Ovary (tissue), 9 donors: ENCODE data around the gene FKBP15. TPM values are rescaled to one million over a fixed set of nuclear protein-coding genes. Genes with fewer than 3 reads are reported as not detected.
"Not testable (repeated sequence)": the region's sequence is repeated elsewhere in the genome, so short reads cannot be mapped to it uniquely, and the experiment has no call there.

Experiments used
- DNase-seq, 5 donors: peaks; one replicate each; pipeline ENCODE4 v3.0.0-alpha.2; 2019 to 2020
- H3K27ac ChIP-seq, 2 donors: fragments of 200-600 bp; one replicate each; pipeline versions ENCODE4 v1.5.1 to v1.8.0; 2019 to 2022
- H3K27me3 ChIP-seq: fragments of 200-600 bp; one replicate; pipeline ENCODE4 v1.8.0; 2022
- H3K36me3 ChIP-seq: fragments of 200-600 bp; sonication (generic); one replicate; pipeline ENCODE4 v1.5.1; 2019
- H3K4me1 ChIP-seq: one replicate; pipeline ENCODE4 v1.8.1; 2013; ENCODE audit warnings: mild to moderate bottlenecking, moderate library complexity; ENCODE audit not compliant: insufficient read depth
- H3K4me3 ChIP-seq: fragments of 200-600 bp; sonication (generic); one replicate; pipeline ENCODE4 v1.5.1; 2017
- H3K9me3 ChIP-seq, 2 donors: fragments of 200-600 bp in 1 of 2; sonication (generic) in 1 of 2; one replicate each; pipeline versions ENCODE4 v1.5.1 to v1.8.1; 2013 to 2019; ENCODE audit warnings: mild to moderate bottlenecking in 1 of 2, moderate library complexity in 1 of 2
- EP300 ChIP-seq: sonication (generic); formaldehyde crosslinking; IDR thresholded peaks from one replicate; pipeline ENCODE4 v1.6.1; 2017; ENCODE audit warnings: antibody characterized with exemption
- POLR2A ChIP-seq: fragments of 450-650 bp; IDR thresholded peaks from one replicate; pipeline ENCODE4 v1.6.1; 2017; ENCODE audit warnings: antibody characterized with exemption, mild to moderate bottlenecking, moderate library complexity
- WGBS, 3 donors: extraction: QIAGEN DNeasy Blood & Tissue Kit in 1 of 3; methylation state at CpG; one replicate each; pipeline versions ENCODE4 v1.1.5 to v1.1.7; 2013 to 2017; 5-methylcytosine and 5-hydroxymethylcytosine counted together
- intact Hi-C, 4 donors: fragments of 100-400 bp; cut with DNase I; formaldehyde crosslinking; loops; one replicate each; pipeline versions ENCODE4 v1.11.0 to v1.15.1; 2022 to 2023
- polyA plus RNA-seq, 2 donors: library from polyadenylated mRNA; stranded (reverse); fragments of 200-250 nt in 1 of 2; fragments of 350-450 nt in 1 of 2; fragmentation: Illumina TruSeq in 1 of 2; extraction: RNeasy Lipid Tissue Mini Kit (QIAGEN cat#74804) in 1 of 2; gene quantifications; one replicate each; pipeline ENCODE4 v1.2.3, GENCODE V29; 2013 to 2014
- total RNA-seq, 7 donors: library from RNA; depleted of rRNA in 2 of 7; stranded (reverse); fragments of >200 nt in 2 of 7; fragmentation: NEBNext Ultra II Directional in 3 of 7; extraction: Animal tissue kit (Norgen Biotek cat#: 25700) in 3 of 7; gene quantifications; one replicate each; pipeline versions ENCODE4 v1.1.0 to v1.2.4, GENCODE V29; 2016 to 2023
- TF ChIP-seq, protein P1 (sequence below), 3 donors: fragments of 450-650 bp in 2 of 3; fragments of 200-600 bp in 1 of 3; IDR thresholded peaks; one replicate each; pipeline versions ENCODE4 v1.5.1 to v1.8.0; 2016 to 2022; ENCODE audit warnings: antibody characterized with exemption in 3 of 3, mild to moderate bottlenecking in 1 of 3
- donor health status: DM: no; HTN: no; CAD: no; lungs with moderate emphysema.
- donor health status: DM: no; HTN: no; CAD: no.
- donor health status: Bipolar disorder and iron deficiency.
- donor health status: DM: yes; HTN: yes; CAD: no.
- donor health status: DM: no; HTN: no; CAD: no.
- donor health status: DM: yes; HTN: yes; CAD: no.

Gene FKBP15
- total and polyA plus RNA-seq, 9 donors = 10.9 to 32.9 (median 20.2) TPM

DNA sequence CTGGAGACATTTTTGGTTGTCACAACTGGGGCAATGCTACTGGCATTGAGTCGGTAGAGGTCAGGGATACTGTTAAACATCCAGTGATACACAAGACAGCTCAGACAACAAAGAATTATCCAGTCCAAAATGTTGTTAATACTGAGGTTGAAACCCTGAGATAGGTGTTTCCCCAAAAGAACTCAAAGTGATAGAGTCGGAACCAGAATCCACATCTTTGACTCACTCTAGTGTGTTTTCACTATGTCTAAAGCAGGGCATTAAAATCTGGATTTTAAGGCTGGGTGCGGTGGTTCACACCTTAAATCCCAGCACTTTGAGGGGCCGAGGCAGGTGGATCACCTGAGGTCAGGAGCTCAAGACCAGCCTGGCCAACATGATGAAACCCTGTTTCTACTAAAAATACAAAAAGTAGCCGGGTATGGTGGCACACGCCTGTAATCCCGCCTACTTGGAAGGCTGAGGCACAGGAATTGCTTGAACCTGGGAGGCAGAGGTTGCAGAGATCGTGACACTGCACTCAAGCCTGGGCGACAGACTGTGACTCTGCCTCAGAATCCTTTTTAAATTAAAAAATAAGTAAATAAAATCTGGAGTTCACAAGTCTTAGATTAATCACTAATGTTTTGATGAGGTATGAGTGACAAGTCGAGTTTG, 17.3 kb upstream of the FKBP15 start:
- no peaks in the 10 kb centered on the region for H3K9me3 ChIP-seq
- intact Hi-C loops = no loop called here
- TF ChIP-seq POLR2A = no peak
- TF ChIP-seq, protein P1, sequence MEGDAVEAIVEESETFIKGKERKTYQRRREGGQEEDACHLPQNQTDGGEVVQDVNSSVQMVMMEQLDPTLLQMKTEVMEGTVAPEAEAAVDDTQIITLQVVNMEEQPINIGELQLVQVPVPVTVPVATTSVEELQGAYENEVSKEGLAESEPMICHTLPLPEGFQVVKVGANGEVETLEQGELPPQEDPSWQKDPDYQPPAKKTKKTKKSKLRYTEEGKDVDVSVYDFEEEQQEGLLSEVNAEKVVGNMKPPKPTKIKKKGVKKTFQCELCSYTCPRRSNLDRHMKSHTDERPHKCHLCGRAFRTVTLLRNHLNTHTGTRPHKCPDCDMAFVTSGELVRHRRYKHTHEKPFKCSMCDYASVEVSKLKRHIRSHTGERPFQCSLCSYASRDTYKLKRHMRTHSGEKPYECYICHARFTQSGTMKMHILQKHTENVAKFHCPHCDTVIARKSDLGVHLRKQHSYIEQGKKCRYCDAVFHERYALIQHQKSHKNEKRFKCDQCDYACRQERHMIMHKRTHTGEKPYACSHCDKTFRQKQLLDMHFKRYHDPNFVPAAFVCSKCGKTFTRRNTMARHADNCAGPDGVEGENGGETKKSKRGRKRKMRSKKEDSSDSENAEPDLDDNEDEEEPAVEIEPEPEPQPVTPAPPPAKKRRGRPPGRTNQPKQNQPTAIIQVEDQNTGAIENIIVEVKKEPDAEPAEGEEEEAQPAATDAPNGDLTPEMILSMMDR (IDR thresholded peaks at IDR 0.05) = no peak
- no peaks in the 10 kb centered on the region for H3K36me3 ChIP-seq
- no peaks in the 10 kb centered on the region for H3K4me1 ChIP-seq
- no peak overlapping the region for H3K4me3 ChIP-seq
- no peaks in the 10 kb centered on the region for H3K27me3 ChIP-seq
- no peak for DNase-seq
- H3K27ac ChIP-seq = no peak overlapping the region
- 91 to 94% (median 93%) methylated on average over 10 of the region's 10 CpGs for WGBS, 3 donors

DNA sequence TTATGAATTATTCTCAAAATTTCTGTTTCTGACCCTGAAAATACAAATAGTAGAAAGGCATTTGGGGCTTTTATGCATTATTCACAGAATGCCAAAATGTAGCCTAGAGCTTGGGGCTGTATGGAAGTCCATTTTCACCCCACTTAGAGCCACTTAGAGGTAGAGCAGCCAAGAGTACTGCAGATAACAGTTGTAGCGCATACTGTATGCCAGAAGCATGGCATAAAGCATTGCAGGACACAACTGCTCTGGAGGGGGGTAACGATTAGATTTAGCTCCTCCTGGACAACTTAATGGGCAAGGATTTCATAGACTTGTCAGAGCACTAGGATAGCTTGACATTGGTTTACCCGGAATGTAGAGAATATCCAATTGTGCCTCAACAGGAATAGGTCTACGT, 15.9 kb upstream of the FKBP15 start:
- Histone ChIP-seq H3K9me3 (no peaks in the 10 kb centered on the region), H3K27me3 (no peaks in the 10 kb centered on the region), H3K36me3 (no peaks in the 10 kb centered on the region), H3K4me3 (no peak overlapping the region), H3K4me1 (peaks cover 1% of the 10 kb centered on the region), H3K27ac (no peak overlapping the region)
- DNase-seq = no peak
- intact Hi-C loops = no loop called here
- TF ChIP-seq, protein P1 (IDR thresholded peaks at IDR 0.05) = no peak
- TF ChIP-seq EP300 = no peak
- TF ChIP-seq POLR2A = no peak
- 91 to 94% (median 92%) methylated on average over 4 of the region's 4 CpGs for WGBS, 3 donors

DNA sequence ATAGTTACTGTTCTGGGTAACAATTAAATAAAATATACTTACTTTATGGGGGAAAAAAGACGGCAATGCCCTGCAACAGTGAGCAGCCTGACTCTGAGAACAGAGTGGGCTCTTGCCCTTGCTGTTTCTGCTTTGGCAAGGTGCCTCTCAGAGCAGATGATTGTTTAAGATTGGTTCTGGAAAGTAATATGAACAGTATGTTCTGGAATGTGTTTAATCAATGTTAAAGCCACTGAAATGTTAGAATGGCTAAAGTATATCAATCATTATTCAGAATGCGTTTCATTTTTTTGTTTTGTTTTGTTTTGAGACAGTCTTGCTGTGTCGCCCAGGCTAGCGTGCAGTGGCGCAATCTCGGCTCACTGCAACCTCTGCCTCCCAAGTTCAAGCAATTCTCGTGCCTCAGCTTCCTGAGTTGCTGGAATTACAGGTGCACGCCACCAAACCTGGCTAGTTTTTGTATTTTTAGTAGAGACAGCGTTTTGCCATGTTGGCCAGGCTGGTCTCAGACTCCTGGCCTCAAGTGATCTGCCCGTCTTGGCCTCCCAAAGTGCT, 14.7 kb upstream of the FKBP15 start:
- H3K36me3 ChIP-seq, intact Hi-C loops, H3K27me3 ChIP-seq, DNase-seq, H3K27ac ChIP-seq, H3K4me1 ChIP-seq, H3K9me3 ChIP-seq, H3K4me3 ChIP-seq: not testable (repeated sequence)
- WGBS, 3 donors = 86 to 96% (median 89%) methylated on average over 10 of the region's 10 CpGs

DNA sequence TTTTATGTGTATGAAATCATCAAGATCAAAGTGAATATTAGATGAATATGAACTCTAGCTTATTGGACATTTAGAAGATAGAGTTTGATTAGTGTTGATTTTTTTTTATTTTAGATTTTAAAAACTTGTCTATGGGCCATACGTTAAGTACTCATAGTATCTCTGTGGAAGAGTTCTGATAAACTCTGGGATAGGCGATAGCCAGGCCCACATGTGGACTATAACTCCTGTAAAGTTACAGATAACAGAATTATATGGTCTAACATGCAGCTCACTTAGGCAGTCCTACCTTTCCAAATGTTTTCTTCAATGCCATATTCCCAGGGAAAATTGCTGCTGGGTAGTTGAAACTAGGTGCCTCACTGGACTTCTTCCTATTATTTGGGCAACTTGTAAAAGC, 10.6 kb upstream of the FKBP15 start:
- Histone ChIP-seq H3K27me3 (no peaks in the 10 kb centered on the region), H3K36me3 (no peaks in the 10 kb centered on the region), H3K4me1 (peaks cover 1% of the 10 kb centered on the region), H3K4me3 (no peak overlapping the region), H3K27ac (no peak overlapping the region), H3K9me3 (no peaks in the 10 kb centered on the region)
- WGBS, 3 donors = 96 to 98% (median 98%) methylated on average over 2 of the region's 2 CpGs
- intact Hi-C loops = no loop called here
- DNase-seq = no peak
- TF ChIP-seq POLR2A (no peak), EP300 (no peak)
- TF ChIP-seq, protein P1 (IDR thresholded peaks at IDR 0.05) = no peak

DNA sequence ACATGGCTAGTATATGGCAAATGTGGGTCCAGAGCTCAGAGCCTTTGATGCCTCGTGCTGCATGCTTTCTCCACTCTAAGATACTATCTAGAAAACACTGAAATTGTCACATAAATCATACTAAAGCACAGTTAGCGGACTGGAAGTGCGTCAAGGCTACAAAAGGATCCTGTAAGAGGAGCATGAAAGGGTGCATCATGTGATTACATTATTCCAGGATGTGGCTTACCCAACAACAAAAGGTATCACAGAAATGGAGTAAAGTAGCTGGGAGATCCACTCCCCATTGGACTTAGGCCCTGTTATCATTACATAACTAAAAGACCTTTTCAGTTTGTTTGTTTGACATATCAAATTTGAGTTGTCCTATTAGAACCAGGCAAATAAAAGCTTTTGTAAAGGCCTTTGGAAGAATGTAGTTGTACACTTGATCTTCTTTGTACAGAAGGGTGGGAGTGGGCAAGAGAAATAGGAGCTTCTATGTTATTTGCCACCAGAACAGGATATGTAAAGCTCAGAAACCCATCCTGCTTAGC, 7.1 kb upstream of the FKBP15 start:
- no peak overlapping the region for H3K27ac ChIP-seq
- intact Hi-C loops = no loop called here
- H3K9me3 ChIP-seq = no peaks in the 10 kb centered on the region
- H3K36me3 ChIP-seq = no peaks in the 10 kb centered on the region
- peaks cover under 1% of the 10 kb centered on the region for H3K4me1 ChIP-seq
- H3K4me3 ChIP-seq = no peak overlapping the region
- H3K27me3 ChIP-seq = no peaks in the 10 kb centered on the region
- no peak for TF ChIP-seq EP300
- TF ChIP-seq POLR2A = no peak
- TF ChIP-seq, protein P1 (IDR thresholded peaks at IDR 0.05) = no peak
- no peak for DNase-seq
- WGBS, 3 donors = 71 to 74% (median 73%) methylated on average over 3 of the region's 3 CpGs
